HK-2 (cell line): ENCODE measurements around the gene SLAIN1.
"Not testable (repeated sequence)": the region's sequence is repeated elsewhere in the genome, so short reads cannot be mapped to it uniquely, and the experiment has no call there.

Experiments
- DNase-seq: peaks from one replicate; pipeline ENCODE4 v3.0.0-alpha.2; 2018; ENCODE audit not compliant: unreplicated experiment

Gene SLAIN1

GRCh38 chr13:77697217-77698103 is at the start of gene SLAIN1:
SLAIN1 (plus strand) TSS chr13:77697687; CDS start chr13:77697914, 227 bp downstream.
- DNase-seq, result peak; percentile 49

GRCh38 chr13:77650409-77650808 is 47.1 kb upstream of the SLAIN1 start:
- DNase-seq, result no peak

DNA sequence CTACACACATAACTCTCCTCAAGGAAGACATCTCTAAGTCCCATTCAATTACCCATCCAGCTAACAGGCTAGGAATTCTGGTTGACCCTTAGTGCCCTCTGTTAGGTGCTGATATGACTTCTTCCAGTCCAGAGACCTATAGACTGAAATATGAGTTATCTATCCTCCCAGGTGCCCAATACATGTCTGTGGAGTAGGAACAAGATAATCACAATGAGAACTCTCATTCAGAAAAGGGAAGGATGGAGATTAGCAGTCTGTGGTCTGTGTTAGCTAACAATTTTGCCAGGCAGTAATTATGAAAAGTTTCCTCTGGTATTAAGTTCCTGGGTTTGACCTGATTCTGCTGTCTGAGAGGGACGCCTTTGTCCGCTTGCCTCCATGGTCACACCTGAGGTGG is 44.2 kb upstream of the SLAIN1 start:
- DNase-seq, result no peak

DNA sequence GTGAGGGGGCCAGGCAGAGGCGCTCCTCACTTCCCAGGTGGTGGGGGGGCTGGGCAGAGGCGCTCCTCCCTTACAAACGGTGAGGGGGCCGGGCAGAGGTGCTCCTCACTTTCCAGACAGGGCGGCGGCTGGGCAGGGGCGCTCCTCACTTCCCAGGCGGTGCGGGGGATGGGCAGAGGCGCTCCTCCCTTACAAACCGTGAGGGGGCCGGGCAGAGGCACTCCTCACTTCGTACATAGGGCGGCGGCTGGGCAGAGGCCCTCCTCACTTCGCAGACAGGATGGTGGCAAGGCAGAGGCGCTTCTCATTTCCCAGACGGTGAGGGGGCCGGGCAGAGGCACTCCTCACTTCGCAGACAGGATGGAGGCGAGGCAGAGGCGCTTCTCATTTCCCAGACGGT is 37.5 kb upstream of the SLAIN1 start:
- not testable (repeated sequence) for DNase-seq

DNA sequence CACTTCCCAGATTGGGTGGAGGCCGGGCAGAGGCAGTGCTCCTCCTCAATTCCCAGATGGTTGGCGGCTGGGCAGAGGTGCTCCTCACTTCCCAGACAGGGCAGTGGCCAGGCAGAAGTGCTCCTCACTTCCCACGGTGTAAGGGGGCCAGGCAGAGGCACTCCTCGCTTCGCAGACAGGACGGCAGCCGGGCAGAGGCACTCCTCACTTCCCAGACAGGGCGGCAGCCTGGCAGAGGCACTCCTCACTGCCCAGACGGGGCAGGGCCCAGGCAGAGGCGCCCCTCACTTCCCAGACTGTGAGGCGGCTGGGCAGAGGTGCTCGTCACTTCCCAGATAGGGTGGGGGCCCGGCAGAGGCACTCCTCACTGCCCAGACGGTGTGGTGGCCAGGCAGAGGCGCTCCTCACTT is 36.6 kb upstream of the SLAIN1 start:
- DNase-seq, result no peak

DNA sequence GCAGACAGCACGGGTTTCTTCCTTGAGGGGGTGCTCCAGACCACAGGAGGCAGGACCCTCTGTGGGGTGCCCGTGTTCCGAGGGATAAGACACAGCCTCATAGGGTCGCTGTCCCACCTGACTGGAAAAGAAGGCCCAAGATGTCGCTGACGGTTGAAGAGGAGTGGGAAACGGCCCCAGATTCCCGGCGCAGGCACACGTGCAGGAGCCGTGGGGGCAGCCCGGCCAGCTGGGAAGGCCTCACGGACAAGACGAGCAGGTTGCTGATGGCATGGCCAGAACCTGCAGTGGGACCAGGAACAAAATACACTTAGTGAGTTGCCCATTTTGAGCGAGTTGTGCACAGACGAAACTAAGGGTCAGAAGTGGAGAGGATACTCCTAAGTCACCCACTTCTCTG is 35.2 kb upstream of the SLAIN1 start:
- not testable (repeated sequence) for DNase-seq

GRCh38 chr13:77662831-77663230 is 34.7 kb upstream of the SLAIN1 start:
- not testable (repeated sequence) for DNase-seq

DNA sequence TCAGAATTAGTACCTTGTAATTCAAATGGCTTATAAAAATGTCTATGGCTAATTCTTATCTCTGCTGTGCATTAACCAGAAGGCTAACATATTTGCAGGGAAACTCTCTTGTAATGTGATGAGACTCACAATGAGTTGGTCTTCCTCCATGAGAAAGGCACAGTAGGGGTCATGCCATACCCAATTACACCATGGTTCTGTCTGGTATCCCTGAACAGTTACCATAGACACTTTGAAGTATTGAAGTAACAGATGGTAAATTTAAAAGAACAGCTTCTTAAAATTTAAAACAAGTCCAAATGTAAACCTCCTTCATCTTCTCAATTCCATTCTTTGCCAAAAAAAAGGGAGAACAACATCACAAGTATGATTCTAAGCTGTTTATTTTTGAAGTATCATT is 22.6 kb upstream of the SLAIN1 start:
- DNase-seq, result no peak

DNA sequence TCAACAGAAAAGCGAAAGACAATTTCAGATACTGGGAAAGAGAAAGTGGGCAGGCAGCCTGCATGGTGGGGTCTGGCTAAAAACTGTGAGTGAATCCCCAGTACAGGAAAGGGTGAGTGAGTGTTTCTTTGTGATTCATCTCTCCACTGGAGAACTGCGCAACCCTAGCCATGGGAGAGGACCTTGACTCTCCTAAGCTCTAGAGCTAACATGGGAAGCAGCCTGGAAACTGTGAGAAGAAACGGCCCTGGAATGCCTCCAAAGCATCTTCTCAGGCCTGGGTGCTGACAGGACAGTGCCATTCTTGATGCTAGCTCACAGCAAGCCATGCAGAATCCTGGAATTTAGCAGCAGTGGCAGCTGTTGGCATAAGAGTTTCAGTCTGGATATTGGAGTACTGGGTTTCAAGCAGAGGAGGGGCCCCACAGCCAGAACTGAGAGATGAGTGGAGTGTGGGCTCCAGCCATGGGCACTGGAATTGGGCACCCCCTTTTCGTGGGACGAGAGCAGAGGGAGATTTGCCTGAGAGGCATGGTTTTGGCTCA is 18.7 kb upstream of the SLAIN1 start:
- no peak for DNase-seq

- DNase-seq, result no peak
These were observed 9.7 kb upstream of the SLAIN1 start for GRCh38 chr13:77687799-77688198.

DNA sequence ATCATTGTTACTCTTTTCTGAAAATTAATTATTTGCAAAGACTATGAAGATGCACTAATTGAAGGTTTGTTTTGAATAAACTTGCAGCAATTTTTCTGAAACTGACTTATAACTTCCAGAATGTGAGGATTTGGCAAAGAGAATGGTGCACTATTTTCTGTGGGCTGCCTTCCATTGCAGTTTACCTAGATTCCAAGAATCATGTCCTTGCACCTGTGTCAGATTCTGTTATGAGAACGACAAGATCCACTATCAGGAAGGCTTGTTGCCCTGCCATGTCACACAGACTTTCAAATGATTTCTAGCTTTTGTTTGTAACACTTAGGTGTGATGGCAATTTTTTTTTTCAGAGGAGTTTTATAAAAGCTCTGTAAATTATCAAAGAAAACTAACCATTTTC is 5.6 kb upstream of the SLAIN1 start:
- no peak for DNase-seq

DNA sequence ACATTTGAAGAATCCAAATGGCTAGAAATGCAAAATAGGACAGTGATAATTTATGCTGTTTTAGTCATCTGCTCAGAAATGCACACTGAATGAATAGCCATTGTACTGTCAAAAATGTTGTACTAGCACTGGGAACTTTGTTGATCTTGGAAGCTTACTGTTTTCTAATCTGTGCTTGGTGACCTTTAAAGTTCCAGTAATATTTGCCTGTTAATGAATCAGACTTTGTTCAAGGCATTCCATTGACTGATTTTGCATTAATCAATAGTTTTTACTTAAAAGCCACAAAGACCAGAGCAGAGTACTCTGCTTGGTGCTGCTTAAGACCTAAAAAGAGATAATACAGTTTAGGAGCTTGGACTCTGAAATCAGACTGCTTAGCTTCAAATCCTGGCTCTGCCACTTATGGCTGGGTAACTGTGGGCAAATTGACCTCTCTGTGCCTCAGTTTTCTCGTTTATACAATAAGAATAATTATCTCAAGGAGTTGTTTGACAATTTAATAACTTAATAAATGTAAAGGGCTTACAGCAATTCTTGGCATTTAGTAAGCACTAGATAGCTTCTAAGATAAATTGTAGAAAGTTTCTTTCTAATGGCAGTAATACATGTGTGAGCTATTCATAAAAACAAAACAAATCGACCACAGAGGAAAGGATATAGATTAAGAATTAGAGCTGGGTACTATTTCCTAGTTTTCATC is 4.6 kb upstream of the SLAIN1 start:
- DNase-seq, result no peak

DNA sequence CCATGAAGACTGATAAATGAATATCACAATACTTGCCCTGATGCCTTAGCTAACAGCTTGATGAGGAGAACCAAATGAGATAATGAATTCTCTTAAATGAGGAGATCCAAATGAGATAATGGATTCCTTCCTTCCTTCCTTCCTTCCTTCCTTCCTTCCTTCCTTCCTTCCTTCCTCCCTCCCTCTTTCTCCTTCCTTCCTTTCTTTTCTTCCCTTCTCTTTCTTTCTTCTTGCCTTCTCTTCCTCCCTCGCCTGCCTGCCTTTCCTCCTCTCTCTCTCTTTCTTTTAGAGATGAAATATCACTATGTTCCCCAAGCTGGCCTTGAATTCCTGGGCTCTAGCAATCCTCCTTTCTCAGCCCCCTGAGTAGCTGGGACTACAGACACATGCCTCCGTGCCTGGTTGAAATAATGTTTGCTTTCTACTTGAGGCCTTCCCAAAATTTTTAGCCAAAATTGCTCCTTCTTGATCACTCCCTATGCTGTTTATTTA is 4.0 kb upstream of the SLAIN1 start:
- DNase-seq, result no peak

DNA sequence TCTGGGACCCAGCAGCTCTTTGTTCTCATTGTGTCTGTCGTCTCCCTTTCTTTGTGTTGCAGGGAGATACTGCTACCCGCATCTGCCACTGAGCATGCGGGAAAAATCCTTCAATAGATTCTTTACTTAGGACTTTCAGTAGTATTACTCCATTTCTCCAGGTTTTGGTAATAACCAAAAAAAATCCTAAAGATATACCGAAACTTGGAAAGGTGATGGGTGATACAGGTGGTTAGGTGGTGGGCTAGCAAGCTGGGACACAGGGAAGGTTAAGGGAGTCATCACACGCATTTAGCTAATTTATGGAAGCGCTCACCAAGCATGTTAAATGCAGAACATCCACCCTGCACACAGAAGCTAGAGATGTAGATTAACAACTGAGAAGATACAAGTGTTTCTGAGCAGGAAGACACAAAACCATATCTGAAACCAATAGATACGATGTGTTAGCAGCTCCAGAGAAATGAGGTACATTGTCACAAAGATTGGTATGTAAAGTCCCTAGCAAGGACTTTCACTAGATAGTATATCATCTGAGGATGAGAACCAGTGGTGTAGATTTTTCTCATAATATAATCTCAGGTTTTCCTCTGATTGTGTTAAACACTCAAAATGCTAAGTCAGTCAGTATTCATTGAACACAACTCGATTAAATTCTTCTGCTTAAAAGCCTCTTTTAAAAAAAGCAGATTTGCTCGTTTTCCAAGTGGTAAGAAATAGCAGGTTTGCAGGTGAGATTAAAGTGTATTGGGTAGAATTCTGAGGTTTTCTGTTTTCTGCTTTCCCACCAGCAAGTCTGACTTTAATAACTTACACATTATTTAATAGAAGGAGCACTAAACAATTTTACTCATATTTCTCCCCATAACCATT is 1.2 kb upstream of the SLAIN1 start:
- no peak for DNase-seq

GRCh38 chr13:77696879-77697216 is 639 bp upstream of the SLAIN1 start:
- no peak for DNase-seq

DNA sequence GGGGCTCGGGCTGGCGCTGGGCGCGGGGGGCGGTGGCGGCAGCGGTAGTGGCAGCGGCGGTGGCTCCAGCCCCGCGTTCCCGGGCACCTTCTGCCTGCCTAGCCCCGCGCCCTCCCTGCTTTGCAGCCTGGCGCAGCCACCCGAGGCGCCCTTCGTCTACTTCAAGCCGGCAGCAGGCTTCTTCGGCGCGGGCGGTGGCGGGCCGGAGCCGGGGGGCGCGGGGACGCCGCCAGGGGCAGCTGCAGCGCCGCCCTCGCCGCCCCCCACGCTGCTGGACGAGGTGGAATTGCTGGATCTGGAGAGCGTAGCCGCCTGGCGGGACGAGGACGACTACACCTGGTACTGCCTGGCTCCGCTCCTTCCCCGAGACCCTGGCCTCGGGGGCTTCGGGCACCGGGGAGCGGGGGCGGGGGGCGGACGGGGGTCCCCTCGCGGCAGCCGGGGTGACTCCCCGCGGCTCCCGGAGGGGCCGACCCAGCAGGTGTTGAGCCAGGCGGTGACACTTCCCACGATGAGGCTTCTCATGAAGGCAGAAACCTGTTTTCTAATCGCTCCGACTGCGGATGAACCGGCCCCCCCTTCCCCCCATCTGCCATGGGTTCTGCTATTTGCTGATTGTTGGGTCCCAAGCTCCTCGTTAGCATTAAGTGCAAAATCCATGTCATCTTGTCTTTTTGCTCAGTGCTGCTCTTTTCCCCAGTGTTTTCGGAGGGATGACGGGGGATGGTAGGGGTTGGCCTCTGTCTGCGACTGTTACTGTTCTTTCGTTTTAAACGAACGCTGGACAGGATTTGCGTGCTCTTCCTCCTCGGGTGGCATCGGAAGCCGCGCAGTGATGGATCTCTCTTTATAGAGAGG is 943 bp downstream of the SLAIN1 start:
- DNase-seq, result peak; percentile 5

DNA sequence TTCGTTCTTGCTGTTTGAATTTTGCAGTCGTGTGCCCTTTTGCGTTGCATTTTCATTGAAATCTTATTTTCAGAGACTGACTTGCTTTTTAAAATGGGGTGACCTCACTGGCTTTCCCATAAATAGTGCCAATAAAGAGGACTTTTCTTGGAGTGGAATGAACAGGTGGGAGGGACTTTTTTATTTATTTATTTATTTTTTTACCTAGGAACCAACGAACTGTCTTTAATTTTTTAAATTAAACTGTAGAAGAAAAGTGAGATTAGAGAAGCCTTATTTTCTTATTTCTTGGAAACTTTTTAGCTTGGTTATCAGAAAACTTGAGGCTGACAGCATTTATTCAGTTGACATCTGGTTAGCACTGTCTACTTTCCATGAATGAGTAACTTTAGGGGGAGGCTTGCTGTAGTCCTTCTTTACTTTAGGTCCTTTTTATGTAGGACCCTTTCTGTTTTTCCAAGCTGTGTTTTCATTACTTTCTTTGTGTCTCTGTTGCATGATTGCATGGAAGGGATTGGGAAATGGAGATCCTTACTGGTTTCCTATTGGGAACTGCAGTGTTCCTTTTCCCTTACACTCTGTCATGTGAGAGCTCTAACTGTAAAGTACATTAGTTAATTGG is 1.7 kb downstream of the SLAIN1 start:
- DNase-seq, result no peak

GRCh38 chr13:77701305-77701704 is 3.8 kb downstream of the SLAIN1 start:
- no peak for DNase-seq

- no peak for DNase-seq
These were observed 4.9 kb downstream of the SLAIN1 start for GRCh38 chr13:77702366-77702765.

DNA sequence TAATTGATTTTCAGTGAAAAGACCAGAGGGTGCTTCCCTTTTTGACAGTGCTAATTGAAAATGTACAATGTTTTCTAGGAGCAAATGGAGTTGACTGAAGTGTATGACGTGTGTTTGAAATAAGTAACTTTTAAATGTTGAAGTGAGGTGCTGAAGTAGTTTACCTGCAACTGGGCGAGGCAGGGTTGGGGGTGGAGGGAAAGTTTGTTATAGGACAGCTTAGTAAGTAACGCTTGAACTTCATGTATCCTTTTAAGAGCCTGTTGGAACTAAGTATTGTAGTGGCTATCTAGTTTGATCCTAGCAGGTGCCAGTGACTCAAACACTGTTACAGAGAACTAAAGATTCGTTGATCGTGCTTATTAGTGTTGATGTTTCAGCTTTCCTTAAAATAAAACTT is 5.9 kb downstream of the SLAIN1 start:
- no peak for DNase-seq
